ENCODE data around the gene TRERF1. TPM values are rescaled to one million over a fixed set of nuclear protein-coding genes. Genes with fewer than 3 reads are reported as not detected.

Gene TRERF1
- total RNA-seq, 5 donors from 2014 or later (not counting 1 experiment from before 2014, with no cell fraction given) = 20.5 to 52.2 (median 25.6) TPM

GRCh38 chr6:42297661-42298060, 154.1 kb downstream of the TRERF1 start:
- Mint-ChIP-seq H3K4me1 (peaks cover 55 to 62% (median 61%) of the 10 kb centered on the region in 3 donors), H3K4me3 (no peak overlapping the region), H3K36me3 (peaks cover 34% of the 10 kb centered on the region), H3K27ac (peak overlapping the region; percentile 55 to 83), H3K9me3 (no peaks in the 10 kb centered on the region), H3K27me3 (no peaks in the 10 kb centered on the region)
- POLR2A ChIA-PET = interaction anchor here in 1 of 2 donors (0.8 kb wide), 1 partner anchor 94 kb away, joined by 3 read pairs; no protein-coding TSS in a partner anchor
- Histone ChIP-seq H3K4me3 (ENCODE audit: control insufficient read depth in 1 of 2, extremely low read depth in 1 of 2, low read length in 1 of 2) (no peak overlapping the region), H3K36me3 (ENCODE audit: control insufficient read depth in 2 of 2, extremely low read depth in 1 of 2, insufficient read depth in 1 of 2, low read length in 1 of 2) (peaks cover 3 to 13% of the 10 kb centered on the region in 2 donors), H3K4me1 (ENCODE audit: control insufficient read depth in 1 of 2, extremely low read depth in 1 of 2, insufficient read depth in 2 of 2, low read length in 2 of 2) (peaks cover 31 to 40% of the 10 kb centered on the region in 2 experiments), H3K27ac (ENCODE audit: low read length) (peak overlapping the region; percentile 6), H3K9me3 (no peaks in the 10 kb centered on the region), H3K27me3 (replicated peaks in 1 of 2; ENCODE audit: control insufficient read depth in 2 of 2, extremely low read depth in 1 of 2, insufficient read depth in 2 of 2, low read length in 1 of 2) (no peaks in the 10 kb centered on the region)
- ATAC-seq (replicated peaks in 1 of 4) = no peak
- no peak for DNase-seq
- CTCF ChIA-PET = interaction anchor here in 1 of 2 donors (0.8 kb wide), 1 partner anchor 250 kb away, joined by 3 read pairs; no protein-coding TSS in a partner anchor

- ATAC-seq (replicated peaks in 1 of 4) = no peak
- peak overlapping the region; percentile 44 to 83 for H3K27ac Mint-ChIP-seq
- 100% methylated on average over 1 of the region's 3 CpGs for WGBS (ENCODE audit: insufficient coverage)
- peaks cover 33 to 50% of the 10 kb centered on the region in 2 experiments for H3K4me1 ChIP-seq (ENCODE audit: control insufficient read depth in 1 of 2, extremely low read depth in 1 of 2, insufficient read depth in 2 of 2, low read length in 2 of 2)
- H3K4me1 Mint-ChIP-seq = peaks cover 51 to 66% (median 64%) of the 10 kb centered on the region in 3 donors
- peaks cover 3 to 13% of the 10 kb centered on the region in 2 donors for H3K36me3 ChIP-seq (ENCODE audit: control insufficient read depth in 2 of 2, extremely low read depth in 1 of 2, insufficient read depth in 1 of 2, low read length in 1 of 2)
- no peaks in the 10 kb centered on the region for H3K27me3 ChIP-seq (replicated peaks in 1 of 2; ENCODE audit: control insufficient read depth in 2 of 2, extremely low read depth in 1 of 2, insufficient read depth in 2 of 2, low read length in 1 of 2)
- H3K4me3 Mint-ChIP-seq = no peak overlapping the region
- CTCF ChIA-PET = no interaction called here
- POLR2A ChIA-PET = no interaction called here
- H3K9me3 ChIP-seq = no peaks in the 10 kb centered on the region
- no peaks in the 10 kb centered on the region for H3K9me3 Mint-ChIP-seq
- H3K36me3 Mint-ChIP-seq = peaks cover 38% of the 10 kb centered on the region
- no peak for DNase-seq
- H3K27ac ChIP-seq (ENCODE audit: low read length) = no peak overlapping the region
- H3K27me3 Mint-ChIP-seq = no peaks in the 10 kb centered on the region
- H3K4me3 ChIP-seq (ENCODE audit: control insufficient read depth in 1 of 2, extremely low read depth in 1 of 2, low read length in 1 of 2) = no peak overlapping the region
Measured at GRCh38 chr6:42296614-42297013, 155.1 kb downstream of the TRERF1 start.

GRCh38 chr6:42295677-42296076, 156.0 kb downstream of the TRERF1 start:
- ChIA-PET POLR2A (interaction anchor here in 1 of 2 donors (0.6 kb wide), 1 partner anchor 276 kb away, joined by 15 read pairs; no protein-coding TSS in a partner anchor), CTCF (interaction anchor here in 1 of 2 donors (0.7 kb wide), 1 partner anchor 96 kb away, joined by 4 read pairs; no protein-coding TSS in a partner anchor)
- H3K4me3 ChIP-seq (ENCODE audit: control insufficient read depth in 1 of 2, extremely low read depth in 1 of 2, low read length in 1 of 2) = no peak overlapping the region
- peak overlapping the region; percentile 44 to 83 for H3K27ac Mint-ChIP-seq
- H3K9me3 ChIP-seq = no peaks in the 10 kb centered on the region
- peak overlapping the region in 1 of 3 donors; percentile 19 for H3K4me3 Mint-ChIP-seq
- H3K36me3 ChIP-seq (ENCODE audit: control insufficient read depth in 2 of 2, extremely low read depth in 1 of 2, insufficient read depth in 1 of 2, low read length in 1 of 2) = peaks cover 3 to 15% of the 10 kb centered on the region in 2 donors
- WGBS (ENCODE audit: insufficient coverage) = no CpG with 5 or more reads among the region's 3 CpGs
- H3K9me3 Mint-ChIP-seq = no peaks in the 10 kb centered on the region
- no peaks in the 10 kb centered on the region for H3K27me3 Mint-ChIP-seq
- no peaks in the 10 kb centered on the region for H3K27me3 ChIP-seq (replicated peaks in 1 of 2; ENCODE audit: control insufficient read depth in 2 of 2, extremely low read depth in 1 of 2, insufficient read depth in 2 of 2, low read length in 1 of 2)
- peak in 1 of 35 experiments; percentile 18 for DNase-seq
- H3K27ac ChIP-seq (ENCODE audit: low read length) = peak overlapping the region; percentile 44
- peaks cover 50 to 67% (median 61%) of the 10 kb centered on the region in 3 donors for H3K4me1 Mint-ChIP-seq
- H3K4me1 ChIP-seq (ENCODE audit: control insufficient read depth in 1 of 2, extremely low read depth in 1 of 2, insufficient read depth in 2 of 2, low read length in 2 of 2) = peaks cover 33 to 51% of the 10 kb centered on the region in 2 experiments
- H3K36me3 Mint-ChIP-seq = peaks cover 38% of the 10 kb centered on the region
- ATAC-seq (replicated peaks in 1 of 4) = peak in 1 of 4 experiments; percentile 18

GRCh38 chr6:42295181-42295580, 156.5 kb downstream of the TRERF1 start:
- Mint-ChIP-seq H3K36me3 (peaks cover 40% of the 10 kb centered on the region), H3K4me3 (peak overlapping the region in 1 of 3 donors; percentile 19), H3K27me3 (no peaks in the 10 kb centered on the region), H3K4me1 (peaks cover 50 to 68% (median 61%) of the 10 kb centered on the region in 3 donors), H3K27ac (peak overlapping the region; percentile 44 to 83), H3K9me3 (no peaks in the 10 kb centered on the region)
- peaks cover 2 to 10% of the 10 kb centered on the region in 2 donors for H3K36me3 ChIP-seq (ENCODE audit: control insufficient read depth in 2 of 2, extremely low read depth in 1 of 2, insufficient read depth in 1 of 2, low read length in 1 of 2)
- no peak for DNase-seq
- H3K9me3 ChIP-seq = no peaks in the 10 kb centered on the region
- CTCF ChIA-PET = no interaction called here
- no peaks in the 10 kb centered on the region for H3K27me3 ChIP-seq (replicated peaks in 1 of 2; ENCODE audit: control insufficient read depth in 2 of 2, extremely low read depth in 1 of 2, insufficient read depth in 2 of 2, low read length in 1 of 2)
- H3K4me3 ChIP-seq (ENCODE audit: control insufficient read depth in 1 of 2, extremely low read depth in 1 of 2, low read length in 1 of 2) = no peak overlapping the region
- peaks cover 33 to 51% of the 10 kb centered on the region in 2 experiments for H3K4me1 ChIP-seq (ENCODE audit: control insufficient read depth in 1 of 2, extremely low read depth in 1 of 2, insufficient read depth in 2 of 2, low read length in 2 of 2)
- POLR2A ChIA-PET = interaction anchor here in 1 of 2 donors (0.6 kb wide), 1 partner anchor 277 kb away, joined by 15 read pairs; no protein-coding TSS in a partner anchor
- no CpG with 5 or more reads among the region's 1 CpG for WGBS (ENCODE audit: insufficient coverage)
- no peak for ATAC-seq (replicated peaks in 1 of 4)
- peak overlapping the region; percentile 44 for H3K27ac ChIP-seq (ENCODE audit: low read length)

GRCh38 chr6:42294759-42295158, 157.0 kb downstream of the TRERF1 start:
- ATAC-seq (replicated peaks in 1 of 4) (no peak), DNase-seq (peak in 1 of 35 experiments; percentile 16)
- Mint-ChIP-seq H3K36me3 (peaks cover 40% of the 10 kb centered on the region), H3K9me3 (no peaks in the 10 kb centered on the region), H3K27me3 (no peaks in the 10 kb centered on the region), H3K27ac (peak overlapping the region; percentile 83 to 89), H3K4me3 (peak overlapping the region in 2 of 3 donors; percentile 5 to 58), H3K4me1 (peaks cover 54 to 70% (median 62%) of the 10 kb centered on the region in 3 donors)
- ChIA-PET CTCF (interaction anchor here in 1 of 2 donors (0.7 kb wide), 1 partner anchor 24 kb away, joined by 8 read pairs; no protein-coding TSS in a partner anchor), POLR2A (no interaction called here)
- peak overlapping the region; percentile 44 for H3K27ac ChIP-seq (ENCODE audit: low read length)
- H3K27me3 ChIP-seq (replicated peaks in 1 of 2; ENCODE audit: control insufficient read depth in 2 of 2, extremely low read depth in 1 of 2, insufficient read depth in 2 of 2, low read length in 1 of 2) = no peaks in the 10 kb centered on the region
- no peak overlapping the region for H3K4me3 ChIP-seq (ENCODE audit: control insufficient read depth in 1 of 2, extremely low read depth in 1 of 2, low read length in 1 of 2)
- no peaks in the 10 kb centered on the region for H3K9me3 ChIP-seq
- WGBS (ENCODE audit: insufficient coverage) = 100% methylated on average over 1 of the region's 3 CpGs
- H3K36me3 ChIP-seq (ENCODE audit: control insufficient read depth in 2 of 2, extremely low read depth in 1 of 2, insufficient read depth in 1 of 2, low read length in 1 of 2) = peaks cover 0 to 6% of the 10 kb centered on the region in 2 donors
- H3K4me1 ChIP-seq (ENCODE audit: control insufficient read depth in 1 of 2, extremely low read depth in 1 of 2, insufficient read depth in 2 of 2, low read length in 2 of 2) = peaks cover 33 to 51% of the 10 kb centered on the region in 2 experiments

GRCh38 chr6:42293386-42293977, 158.2 kb downstream of the TRERF1 start:
- Histone ChIP-seq H3K27me3 (replicated peaks in 1 of 2; ENCODE audit: control insufficient read depth in 2 of 2, extremely low read depth in 1 of 2, insufficient read depth in 2 of 2, low read length in 1 of 2) (no peaks in the 10 kb centered on the region), H3K4me3 (ENCODE audit: control insufficient read depth in 1 of 2, extremely low read depth in 1 of 2, low read length in 1 of 2) (no peak overlapping the region), H3K9me3 (no peaks in the 10 kb centered on the region), H3K36me3 (ENCODE audit: control insufficient read depth in 2 of 2, extremely low read depth in 1 of 2, insufficient read depth in 1 of 2, low read length in 1 of 2) (peaks cover 0 to 4% of the 10 kb centered on the region in 2 donors), H3K4me1 (ENCODE audit: control insufficient read depth in 1 of 2, extremely low read depth in 1 of 2, insufficient read depth in 2 of 2, low read length in 2 of 2) (peaks cover 33 to 51% of the 10 kb centered on the region in 2 experiments), H3K27ac (ENCODE audit: low read length) (peak overlapping the region; percentile 67)
- peak; percentile 50 to 70 (median 60) for ATAC-seq (replicated peaks in 1 of 4)
- Mint-ChIP-seq H3K4me3 (peak overlapping the region; percentile 53 to 58 (median 58)), H3K27me3 (no peaks in the 10 kb centered on the region), H3K27ac (peak overlapping the region; percentile 92), H3K9me3 (no peaks in the 10 kb centered on the region), H3K4me1 (peaks cover 62 to 76% (median 69%) of the 10 kb centered on the region in 3 donors), H3K36me3 (peaks cover 41% of the 10 kb centered on the region)
- 17% methylated on average over 4 of the region's 5 CpGs for WGBS (ENCODE audit: insufficient coverage)
- DNase-seq = peak in 1 of 35 experiments; percentile 30
- CTCF ChIA-PET = interaction anchor here in 1 of 2 donors (1.1 kb wide), 1 partner anchor 254 kb away, joined by 3 read pairs; no protein-coding TSS in a partner anchor
- POLR2A ChIA-PET = no interaction called here
